RPMI7951 (cell line): ENCODE data around the gene NGRN. TPM values are rescaled to one million over a fixed set of nuclear protein-coding genes. Genes with fewer than 3 reads are reported as not detected.

Source experiments
- DNase-seq: peaks from one replicate; pipeline ENCODE4 v3.0.0-alpha.2; 2012; ENCODE audit warnings: low read depth
- total RNA-seq: library from RNA; depleted of rRNA; stranded (reverse); fragments of >200 nt; shearing (Covaris generic); gene quantifications from 2 replicates; pipeline ENCODE4 v1.2.3, GENCODE V29; 2014; rRNA removed

NGRN gene, protein sequence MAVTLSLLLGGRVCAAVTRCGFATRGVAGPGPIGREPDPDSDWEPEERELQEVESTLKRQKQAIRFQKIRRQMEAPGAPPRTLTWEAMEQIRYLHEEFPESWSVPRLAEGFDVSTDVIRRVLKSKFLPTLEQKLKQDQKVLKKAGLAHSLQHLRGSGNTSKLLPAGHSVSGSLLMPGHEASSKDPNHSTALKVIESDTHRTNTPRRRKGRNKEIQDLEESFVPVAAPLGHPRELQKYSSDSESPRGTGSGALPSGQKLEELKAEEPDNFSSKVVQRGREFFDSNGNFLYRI
- 80.3 and 83.4 TPM in 2 replicates for total RNA-seq

- peak; percentile 90 for DNase-seq
Measured at GRCh38 chr15:90265271-90266060, at the start of gene NGRN. TSS of gene NGRN (plus strand) at chr15:90265672. CDS start at chr15:90265713, 41 bp downstream.

DNA sequence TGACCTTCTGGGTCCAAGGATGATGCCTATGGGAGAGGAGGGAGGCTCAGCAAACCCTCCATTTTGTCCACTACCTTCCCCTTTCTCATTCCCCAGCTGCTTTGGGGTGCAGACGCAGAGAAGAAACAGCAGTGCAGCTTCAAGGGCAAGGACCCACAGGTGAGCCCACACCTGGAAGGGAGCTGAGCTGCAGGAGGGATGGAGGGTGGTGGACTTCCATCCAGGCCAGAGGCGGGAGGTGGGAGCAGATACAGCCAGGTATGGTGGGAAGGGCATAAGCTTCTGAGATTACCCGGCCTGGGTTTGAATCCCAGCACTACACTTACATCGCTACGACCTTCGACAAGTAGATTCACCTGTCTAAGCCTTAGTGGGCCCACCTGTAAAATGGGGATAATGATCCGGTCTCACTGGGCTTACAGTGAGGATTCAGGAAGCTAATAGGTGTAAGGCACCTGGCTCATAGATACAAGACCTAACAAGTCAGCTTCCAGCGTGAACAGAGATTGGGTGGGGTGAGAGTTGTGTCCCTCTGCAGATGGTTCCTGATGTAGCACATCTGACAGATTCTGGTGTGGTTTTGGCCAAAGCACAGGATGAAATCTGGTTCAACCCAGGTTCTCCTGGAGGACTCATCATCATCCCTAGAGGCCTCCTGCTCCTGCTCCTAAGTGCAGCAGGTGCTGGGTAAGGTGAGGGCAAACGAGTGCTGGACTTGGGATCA lies 47.6 kb upstream of the NGRN start:
- DNase-seq, result no peak

DNA sequence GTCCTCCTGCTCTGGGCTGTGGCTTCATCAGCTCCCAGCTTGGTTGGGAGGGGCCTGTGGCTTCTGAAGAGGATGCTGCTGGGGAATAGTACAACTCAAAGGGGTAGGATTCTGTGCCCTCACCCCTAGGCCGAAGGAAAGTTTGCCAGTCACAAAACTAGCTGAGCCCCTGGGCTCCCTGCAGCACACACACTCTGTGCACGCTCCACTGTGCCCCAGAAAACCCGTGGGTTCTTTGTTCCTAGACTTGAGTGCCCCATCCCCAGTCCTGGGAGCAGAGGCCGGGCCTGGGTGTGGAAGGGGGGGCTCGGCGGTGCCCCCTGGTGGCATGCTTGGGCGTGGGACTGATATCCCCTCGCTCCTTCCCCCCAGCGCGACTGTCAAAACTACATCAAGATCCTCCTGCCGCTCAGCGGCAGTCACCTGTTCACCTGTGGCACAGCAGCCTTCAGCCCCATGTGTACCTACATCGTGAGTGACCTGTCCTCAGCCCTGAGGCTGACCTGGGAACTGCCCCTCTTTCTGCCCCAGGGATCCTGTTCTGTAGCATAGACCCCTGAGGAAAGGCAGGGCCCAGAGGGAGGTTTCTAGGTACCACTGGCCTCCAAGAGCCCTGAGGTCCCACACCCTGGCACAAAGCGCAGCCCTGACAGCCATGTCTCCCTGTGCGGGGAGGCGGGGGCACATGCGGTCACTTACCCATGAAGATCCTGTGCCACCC lies 45.9 kb upstream of the NGRN start:
- DNase-seq, result no peak

DNA sequence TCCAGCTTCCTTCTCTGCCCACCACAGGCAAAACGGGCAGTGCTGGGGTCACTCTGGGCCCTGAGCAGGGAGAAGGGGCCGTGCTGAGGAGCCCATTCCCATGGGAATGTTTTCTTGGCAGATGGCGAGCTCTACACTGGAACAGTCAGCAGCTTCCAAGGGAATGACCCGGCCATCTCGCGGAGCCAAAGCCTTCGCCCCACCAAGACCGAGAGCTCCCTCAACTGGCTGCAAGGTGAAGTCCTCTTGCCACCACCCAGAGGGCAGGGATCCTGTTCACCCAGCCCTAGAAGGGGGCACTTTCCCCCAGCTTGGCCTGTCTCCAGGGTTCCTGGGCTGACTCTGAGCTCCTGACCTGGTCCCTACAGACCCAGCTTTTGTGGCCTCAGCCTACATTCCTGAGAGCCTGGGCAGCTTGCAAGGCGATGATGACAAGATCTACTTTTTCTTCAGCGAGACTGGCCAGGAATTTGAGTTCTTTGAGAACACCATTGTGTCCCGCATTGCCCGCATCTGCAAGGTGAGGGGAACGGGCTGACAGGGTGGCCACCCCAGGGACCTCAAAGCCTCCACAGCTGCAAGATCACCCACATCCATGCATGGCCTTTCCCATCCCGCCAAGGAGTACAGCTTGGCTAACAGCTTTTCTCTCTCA lies 44.1 kb upstream of the NGRN start:
- peak; percentile 70 for DNase-seq

- no peak for DNase-seq
Measured at GRCh38 chr15:90222547-90222946, 42.9 kb upstream of the NGRN start.

DNA sequence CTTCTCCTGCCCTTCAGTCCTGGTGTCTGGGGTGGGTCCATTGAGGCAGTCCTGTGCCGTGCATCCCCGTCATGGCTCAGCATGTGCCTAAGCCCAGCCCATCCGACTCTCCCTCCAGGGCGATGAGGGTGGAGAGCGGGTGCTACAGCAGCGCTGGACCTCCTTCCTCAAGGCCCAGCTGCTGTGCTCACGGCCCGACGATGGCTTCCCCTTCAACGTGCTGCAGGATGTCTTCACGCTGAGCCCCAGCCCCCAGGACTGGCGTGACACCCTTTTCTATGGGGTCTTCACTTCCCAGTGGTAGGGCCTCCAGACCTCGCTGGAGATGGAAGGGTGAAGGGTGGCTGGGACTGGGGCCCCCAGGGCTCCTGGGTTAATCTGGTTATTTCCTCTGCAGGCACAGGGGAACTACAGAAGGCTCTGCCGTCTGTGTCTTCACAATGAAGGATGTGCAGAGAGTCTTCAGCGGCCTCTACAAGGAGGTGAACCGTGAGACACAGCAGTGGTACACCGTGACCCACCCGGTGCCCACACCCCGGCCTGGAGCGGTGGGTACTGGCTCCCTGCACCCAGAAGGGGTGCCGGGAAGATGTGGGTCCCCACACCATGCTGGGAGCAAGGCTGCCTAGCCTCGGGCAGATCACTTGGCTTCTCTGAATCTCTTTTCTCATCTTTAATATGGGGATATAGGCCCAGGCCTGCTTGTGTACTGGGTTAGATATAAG lies 41.9 kb upstream of the NGRN start:
- DNase-seq, result no peak

- DNase-seq, result no peak
Measured at GRCh38 chr15:90225047-90225446, 40.4 kb upstream of the NGRN start.

- DNase-seq, result no peak
Measured at GRCh38 chr15:90225504-90226234, 39.8 kb upstream of the NGRN start.

DNA sequence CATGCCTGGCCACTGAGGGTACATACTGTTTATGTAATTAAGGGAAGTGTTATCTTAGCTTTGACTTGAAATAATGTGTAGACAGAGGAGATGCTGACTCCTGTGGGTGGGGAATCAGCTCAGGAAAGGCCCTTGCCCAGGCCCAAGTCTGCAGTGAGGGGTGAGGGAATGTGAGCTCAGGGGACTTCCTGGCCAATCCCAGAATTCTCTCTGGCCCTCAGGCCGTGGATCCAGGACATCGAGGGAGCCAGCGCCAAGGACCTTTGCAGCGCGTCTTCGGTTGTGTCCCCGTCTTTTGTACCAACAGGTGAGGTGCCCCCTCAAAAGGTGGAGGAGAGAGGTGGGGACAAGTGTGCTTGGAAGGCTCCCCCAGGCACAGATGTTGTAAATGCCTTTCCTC lies 38.1 kb upstream of the NGRN start:
- DNase-seq, result no peak

DNA sequence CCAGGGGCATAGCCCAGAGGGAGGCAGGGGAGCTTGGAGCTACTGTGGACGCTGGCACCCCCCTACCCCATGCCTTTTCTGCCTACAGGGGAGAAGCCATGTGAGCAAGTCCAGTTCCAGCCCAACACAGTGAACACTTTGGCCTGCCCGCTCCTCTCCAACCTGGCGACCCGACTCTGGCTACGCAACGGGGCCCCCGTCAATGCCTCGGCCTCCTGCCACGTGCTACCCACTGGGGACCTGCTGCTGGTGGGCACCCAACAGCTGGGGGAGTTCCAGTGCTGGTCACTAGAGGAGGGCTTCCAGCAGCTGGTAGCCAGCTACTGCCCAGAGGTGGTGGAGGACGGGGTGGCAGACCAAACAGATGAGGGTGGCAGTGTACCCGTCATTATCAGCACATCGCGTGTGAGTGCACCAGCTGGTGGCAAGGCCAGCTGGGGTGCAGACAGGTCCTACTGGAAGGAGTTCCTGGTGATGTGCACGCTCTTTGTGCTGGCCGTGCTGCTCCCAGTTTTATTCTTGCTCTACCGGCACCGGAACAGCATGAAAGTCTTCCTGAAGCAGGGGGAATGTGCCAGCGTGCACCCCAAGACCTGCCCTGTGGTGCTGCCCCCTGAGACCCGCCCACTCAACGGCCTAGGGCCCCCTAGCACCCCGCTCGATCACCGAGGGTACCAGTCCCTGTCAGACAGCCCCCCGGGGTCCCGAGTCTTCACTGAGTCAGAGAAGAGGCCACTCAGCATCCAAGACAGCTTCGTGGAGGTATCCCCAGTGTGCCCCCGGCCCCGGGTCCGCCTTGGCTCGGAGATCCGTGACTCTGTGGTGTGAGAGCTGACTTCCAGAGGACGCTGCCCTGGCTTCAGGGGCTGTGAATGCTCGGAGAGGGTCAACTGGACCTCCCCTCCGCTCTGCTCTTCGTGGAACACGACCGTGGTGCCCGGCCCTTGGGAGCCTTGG lies 37.4 kb upstream of the NGRN start:
- DNase-seq, result no peak

- DNase-seq, result no peak
Measured at GRCh38 chr15:90228960-90229359, 36.5 kb upstream of the NGRN start.

GRCh38 chr15:90230071-90230494 lies 35.4 kb upstream of the NGRN start:
- no peak for DNase-seq

DNA sequence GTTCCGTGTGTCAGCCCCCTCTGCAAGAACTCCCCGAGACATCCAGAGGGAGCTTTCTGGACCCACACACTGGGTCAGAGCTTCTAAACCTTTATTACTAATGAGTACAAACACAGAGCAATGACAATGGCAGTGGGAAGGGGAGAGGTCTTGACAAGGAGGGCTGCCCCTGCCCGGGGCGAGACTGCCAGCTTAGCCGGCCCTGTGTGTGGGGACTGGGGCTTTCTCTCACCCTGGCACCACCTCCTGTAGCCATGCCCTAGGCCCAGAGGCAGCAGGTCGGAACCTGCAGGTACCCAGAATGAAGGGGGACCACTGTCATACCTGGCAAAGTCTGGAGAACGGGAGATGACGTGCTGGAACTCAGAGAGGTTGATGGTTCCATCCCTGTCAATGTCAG lies 34.9 kb upstream of the NGRN start:
- DNase-seq, result no peak

DNA sequence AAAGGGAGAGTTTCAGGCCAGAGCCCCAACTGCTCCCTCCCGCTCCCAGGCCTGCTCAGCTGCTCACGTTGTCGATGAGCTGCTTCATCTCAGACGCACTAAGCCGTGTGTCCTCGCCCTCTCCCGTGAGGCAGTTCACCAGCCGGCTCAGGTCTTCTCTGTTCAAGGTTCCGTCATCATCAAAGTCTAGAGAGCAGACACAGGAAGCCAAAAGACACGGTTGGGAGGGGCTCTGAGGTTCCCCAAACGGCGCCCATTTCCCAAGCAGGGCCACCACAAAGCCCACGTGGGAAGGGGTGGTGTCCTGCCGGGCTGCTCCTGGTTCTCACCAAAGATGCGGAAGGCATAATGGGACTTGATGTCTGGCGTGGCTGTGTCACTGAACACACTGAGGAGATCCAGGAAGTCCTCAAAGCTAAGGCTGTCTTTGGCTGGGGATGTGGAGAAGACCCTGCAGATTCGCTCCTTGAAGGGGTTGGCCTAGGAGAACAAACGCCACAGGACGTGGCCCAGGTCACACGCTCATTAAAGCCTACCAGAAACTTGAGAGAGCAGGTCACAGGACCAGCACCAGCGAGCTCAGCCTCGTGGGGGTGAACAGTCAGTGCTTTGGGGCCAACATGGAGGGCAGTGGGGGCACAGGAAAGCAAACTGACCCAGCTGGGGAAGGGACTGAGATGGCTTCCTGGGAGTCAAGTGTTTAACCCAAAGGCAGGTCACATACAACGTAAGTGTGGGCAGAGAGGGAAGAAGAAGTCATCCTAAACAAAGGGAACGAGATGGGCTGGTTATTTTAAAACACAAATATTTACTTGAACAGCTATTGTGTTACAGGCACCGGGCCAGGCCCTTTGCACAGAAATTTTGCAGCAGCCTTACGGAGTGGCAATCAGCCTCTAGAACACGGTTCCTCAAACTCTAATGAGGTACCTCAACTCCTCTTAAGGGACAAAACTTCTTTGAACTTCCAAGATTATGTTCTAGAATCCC lies 34.1 kb upstream of the NGRN start:
- no peak for DNase-seq

GRCh38 chr15:90232196-90232595 lies 33.3 kb upstream of the NGRN start:
- DNase-seq, result no peak

- DNase-seq, result no peak
Measured at GRCh38 chr15:90232941-90233386, 32.5 kb upstream of the NGRN start.

DNA sequence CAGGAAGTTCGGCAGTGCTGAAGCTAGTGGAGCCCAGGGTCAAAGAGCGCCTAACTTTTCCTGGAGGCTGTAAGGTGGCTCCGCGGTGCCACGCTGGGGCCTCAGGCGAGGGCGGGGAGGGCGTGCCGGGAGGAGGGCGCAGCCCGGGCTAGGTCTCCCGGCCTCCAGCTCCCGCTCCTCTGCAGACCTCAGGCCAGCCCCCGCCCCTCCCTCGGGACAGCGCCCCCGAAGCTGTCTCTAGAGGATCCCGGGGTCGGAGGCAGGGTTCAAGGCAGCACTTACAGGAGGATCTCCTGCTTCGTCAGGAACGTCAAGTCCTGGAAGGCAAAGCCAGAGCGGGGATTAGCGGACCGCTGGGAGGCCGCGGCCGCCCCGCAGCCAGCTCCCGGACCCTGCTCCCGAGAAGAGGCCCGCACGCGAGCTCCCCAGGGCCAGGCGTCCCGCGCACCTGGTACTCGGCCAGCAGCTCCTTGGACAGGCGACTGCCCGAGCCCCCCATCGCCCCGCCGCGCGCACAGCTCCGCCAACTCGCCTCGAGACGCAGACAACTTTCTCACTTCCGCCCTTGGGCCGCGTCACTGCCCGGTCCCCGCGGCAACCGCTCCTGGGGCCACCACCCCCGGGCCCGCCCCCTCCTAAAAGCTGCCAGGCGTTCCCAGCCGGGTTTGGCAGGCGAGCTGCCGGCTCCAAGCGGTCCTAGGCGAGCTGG lies 31.9 kb upstream of the NGRN start, which contains the start of gene CIB1:
TSS of gene CIB1 (minus strand) at position 555 of the 709 bp plus-strand sequence. CDS start at position 499, 56 bp downstream.
- DNase-seq, result peak; percentile 96
